HepG2 (cell line): Measurements from ENCODE around the gene PREP. TPM values are rescaled to one million over a fixed set of nuclear protein-coding genes. Genes with fewer than 3 reads are reported as not detected.

Source experiments
- ARID2 ChIP-seq: sonication (generic); formaldehyde crosslinking; IDR thresholded peaks from 2 replicates; pipeline ENCODE4 v1.8.1; 2022; ENCODE audit warnings: mild to moderate bottlenecking, missing genetic modification reagents, borderline replicate concordance
- ARNT2 ChIP-seq: sonication (generic); formaldehyde crosslinking; IDR thresholded peaks from 2 replicates; pipeline ENCODE4 v1.8.0; 2022; ENCODE audit warnings: mild to moderate bottlenecking, low read depth, missing genetic modification reagents, moderate library complexity
- ATF1 ChIP-seq: IDR thresholded peaks from 2 replicates; pipeline ENCODE4 v1.6.1; 2016; ENCODE audit warnings: mild to moderate bottlenecking, control low read depth
- FOXA1 ChIP-seq, 2 experiments: fragments of 450-650 bp in 1 of 2; sonication (generic) in 1 of 2; formaldehyde crosslinking in 1 of 2; IDR thresholded peaks; 2 replicates each; pipeline versions ENCODE4 v1.4.0 to v1.6.1; 2016 to 2020; ENCODE audit warnings: missing genetic modification reagents in 1 of 2
- HMG20B ChIP-seq: conservative IDR thresholded peaks from 2 replicates; pipeline ENCODE4 v1.6.1; 2016; ENCODE audit warnings: missing genetic modification reagents, missing compliant biosample characterization
- MAX ChIP-seq: IDR thresholded peaks from 2 replicates; pipeline ENCODE4 v1.6.1; 2012; ENCODE audit warnings: inconsistent platforms
- MYC ChIP-seq: sonication (generic); formaldehyde crosslinking; IDR thresholded peaks from 2 replicates; pipeline ENCODE4 v1.9.0; 2021; ENCODE audit warnings: missing genetic modification reagents, borderline replicate concordance
- RNF219 ChIP-seq: sonication (generic); formaldehyde crosslinking; IDR thresholded peaks from 2 replicates; pipeline ENCODE4 v1.5.0; 2020; ENCODE audit warnings: mild to moderate bottlenecking, missing genetic modification reagents
- SRSF1 ChIP-seq: fragments of 200-400 bp; formaldehyde crosslinking; optimal IDR thresholded peaks from 2 replicates; pipeline ENCODE3; 2017; ENCODE audit warnings: mild to moderate bottlenecking, low read depth, low read length, moderate library complexity
- TEF ChIP-seq: sonication (generic); formaldehyde crosslinking; IDR thresholded peaks from 2 replicates; pipeline ENCODE4 v1.5.0; 2020; ENCODE audit warnings: missing genetic modification reagents
- THYN1 ChIP-seq: sonication (generic); formaldehyde crosslinking; IDR thresholded peaks from 2 replicates; pipeline ENCODE4 v1.8.1; 2023; ENCODE audit warnings: low read depth, mild to moderate bottlenecking, moderate library complexity, missing genetic modification reagents, borderline replicate concordance
- TRAFD1 ChIP-seq: sonication (generic); formaldehyde crosslinking; IDR thresholded peaks from 2 replicates; pipeline ENCODE4 v1.5.1; 2020; ENCODE audit warnings: missing genetic modification reagents, mild to moderate bottlenecking, borderline replicate concordance
- YEATS4 ChIP-seq: sonication (generic); formaldehyde crosslinking; IDR thresholded peaks from 2 replicates; pipeline ENCODE4 v1.4.0; 2020; ENCODE audit warnings: missing genetic modification reagents, borderline replicate concordance
- ZGPAT ChIP-seq: IDR thresholded peaks from 2 replicates; pipeline ENCODE4 v1.6.1; 2016; ENCODE audit warnings: mild to moderate bottlenecking
- ZNF275 ChIP-seq: sonication (generic); formaldehyde crosslinking; IDR thresholded peaks from 2 replicates; pipeline ENCODE4 v1.8.0; 2022; ENCODE audit warnings: missing genetic modification reagents, mild to moderate bottlenecking, inconsistent platforms, borderline replicate concordance
- ZNF441 ChIP-seq: sonication (generic); formaldehyde crosslinking; IDR thresholded peaks from 2 replicates; pipeline ENCODE4 v1.7.0; 2021; ENCODE audit warnings: missing genetic modification reagents, borderline replicate concordance
- ZNF672 ChIP-seq: sonication (generic); formaldehyde crosslinking; IDR thresholded peaks from 2 replicates; pipeline ENCODE4 v1.8.1; 2022; ENCODE audit warnings: missing genetic modification reagents
- ZNF777 ChIP-seq: sonication (generic); formaldehyde crosslinking; IDR thresholded peaks from 2 replicates; pipeline ENCODE4 v1.4.0; 2020; ENCODE audit warnings: missing genetic modification reagents
- ZNF879 ChIP-seq: sonication (generic); formaldehyde crosslinking; IDR thresholded peaks from 2 replicates; pipeline ENCODE4 v1.8.1; 2023; ENCODE audit warnings: missing genetic modification reagents
- ZSCAN20 ChIP-seq: sonication (generic); formaldehyde crosslinking; IDR thresholded peaks from 2 replicates; pipeline ENCODE4 v1.4.0; 2020; ENCODE audit warnings: missing genetic modification reagents, mild to moderate bottlenecking, borderline replicate concordance
- polyA plus RNA-seq, 8 experiments: library from polyadenylated mRNA; depleted of rRNA in 3 of 8; stranded (reverse) in 7 of 8; unstranded in 1 of 8; fragments of >200 nt; fragmentation: Illumina TruSeq in 4 of 8; extraction: Trizol in 4 of 8; gene quantifications; 2 replicates each; pipeline versions ENCODE4 v1.2.1 to v1.2.3, GENCODE V29; 2011 to 2016; ENCODE audit warnings: low read depth in 4 of 8, missing spikeins in 1 of 8, mixed read lengths in 1 of 8; ENCODE audit not compliant: insufficient read depth in 1 of 8
- total RNA-seq, 5 experiments: library from RNA; depleted of rRNA; stranded (reverse); fragments of >200 nt; fragmentation: Illumina TruSeq; extraction: Trizol; gene quantifications; 2 replicates each; pipeline ENCODE4 v1.2.3, GENCODE V29; 2016; ENCODE audit warnings: low read depth in 1 of 5

The PREP gene
- total and polyA plus RNA-seq, 2 of the 13 experiments (the other 11 are each of a cell fraction or from before 2014, with no cell fraction given), result 12.6 to 15.9 TPM

- TF ChIP-seq MAX, result peak; percentile 32; the same call in 1 of the 2 replicates
- no peak for TF ChIP-seq ATF1
- TF ChIP-seq ZNF672, result no peak
- peak; percentile 18; the same call in 1 of the 2 replicates for TF ChIP-seq ZGPAT (CRISPR knock-in tag)
- TF ChIP-seq ZNF879 (CRISPR knock-in tag), result no peak
- no peak for TF ChIP-seq ZNF441
- no peak for TF ChIP-seq THYN1 (CRISPR knock-in tag)
- TF ChIP-seq ZNF777 (CRISPR knock-in tag), result peak; percentile 68; the same call in 1 of the 2 replicates
- TF ChIP-seq ARID2 (CRISPR knock-in tag), result no peak
- TF ChIP-seq HMG20B (CRISPR knock-in tag), result no peak
- TF ChIP-seq TRAFD1 (CRISPR knock-in tag), result no peak
- TF ChIP-seq YEATS4 (CRISPR knock-in tag), result peak; percentile 58
- TF ChIP-seq ARNT2, result peak; percentile 70; the same call in 1 of the 2 replicates
- TF ChIP-seq SRSF1, result no peak
- TF ChIP-seq FOXA1 (IDR thresholded peaks at IDR 0.05), result no peak
- no peak for TF ChIP-seq FOXA1 (CRISPR knock-in tag; IDR thresholded peaks at IDR 0.05)
- TF ChIP-seq ZSCAN20 (CRISPR knock-in tag), result no peak
- no peak; the same call in 1 of the 2 replicates for TF ChIP-seq RNF219
- TF ChIP-seq MYC (CRISPR knock-in tag), result no peak; the same call in 1 of the 2 replicates
- no peak for TF ChIP-seq ZNF275 (CRISPR knock-in tag)
- TF ChIP-seq TEF, result peak; percentile 23; the same call in 1 of the 2 replicates
These were observed at the start of gene PREP (continued) for GRCh38 chr6:105402939-105403935.
